H9 (cell line): ENCODE results near the gene MIER2. TPM values are rescaled to one million over a fixed set of nuclear protein-coding genes. Genes with fewer than 3 reads are reported as not detected.

Source experiments
- DNase-seq: peaks from one replicate; pipeline ENCODE4 v3.0.0-alpha.2; 2017
- H2AFZ ChIP-seq: one replicate; pipeline ENCODE4 v1.6.1; 2013; ENCODE audit warnings: mild to moderate bottlenecking, low read length, control low read depth, moderate library complexity
- H2AK5ac ChIP-seq: 2 replicates; pipeline ENCODE4 v1.6.1; 2013; ENCODE audit warnings: low read length, control low read depth, mixed read lengths; ENCODE audit not compliant: insufficient read length
- H2BK120ac ChIP-seq: one replicate; pipeline ENCODE4 v1.6.1; 2013; ENCODE audit warnings: low read depth, mild to moderate bottlenecking, low read length, control low read depth, inconsistent platforms; ENCODE audit not compliant: poor library complexity, severe bottlenecking
- H2BK12ac ChIP-seq: 2 replicates; pipeline ENCODE4 v1.6.1; 2013; ENCODE audit warnings: low read length, control low read depth, mixed read lengths, low read depth; ENCODE audit not compliant: insufficient read length
- H2BK15ac ChIP-seq: 2 replicates; pipeline ENCODE4 v1.6.1; 2013; ENCODE audit warnings: low read depth, low read length, control low read depth
- H2BK20ac ChIP-seq: one replicate; pipeline ENCODE4 v1.6.1; 2013; ENCODE audit warnings: low read depth, mild to moderate bottlenecking, low read length, control low read depth, inconsistent platforms; ENCODE audit not compliant: poor library complexity, severe bottlenecking
- H2BK5ac ChIP-seq: 2 replicates; pipeline ENCODE4 v1.6.1; 2013; ENCODE audit warnings: low read length, control low read depth, mixed read lengths; ENCODE audit not compliant: insufficient read length
- H3K14ac ChIP-seq: 2 replicates; pipeline ENCODE4 v1.6.1; 2013; ENCODE audit warnings: low read length, control low read depth; ENCODE audit not compliant: insufficient read depth
- H3K18ac ChIP-seq: 2 replicates; pipeline ENCODE4 v1.6.1; 2013; ENCODE audit warnings: low read depth, mild to moderate bottlenecking, mixed read lengths, low read length, control low read depth; ENCODE audit not compliant: insufficient read length
- H3K23ac ChIP-seq: 2 replicates; pipeline ENCODE4 v1.6.1; 2013; ENCODE audit warnings: low read length, control low read depth, mixed read lengths, low read depth; ENCODE audit not compliant: insufficient read length
- H3K23me2 ChIP-seq: 2 replicates; pipeline ENCODE4 v1.6.1; 2013; ENCODE audit warnings: low read depth, mild to moderate bottlenecking, mixed read lengths, low read length, control low read depth; ENCODE audit not compliant: insufficient read length, poor library complexity, severe bottlenecking
- H3K27ac ChIP-seq: 2 replicates; pipeline ENCODE4 v1.5.1; 2013; ENCODE audit warnings: low read length, control low read depth, mixed read lengths, low read depth; ENCODE audit not compliant: insufficient read length
- H3K27me3 ChIP-seq: 2 replicates; pipeline ENCODE4 v1.6.1; 2013; ENCODE audit warnings: low read length, control low read depth, inconsistent platforms; ENCODE audit not compliant: insufficient read depth
- H3K4ac ChIP-seq: 2 replicates; pipeline ENCODE4 v1.6.1; 2013; ENCODE audit warnings: low read depth, mild to moderate bottlenecking, control low read depth, inconsistent platforms, low read length, moderate library complexity
- H3K4me1 ChIP-seq: 2 replicates; pipeline ENCODE4 v1.6.1; 2013; ENCODE audit warnings: low read length, control low read depth, inconsistent platforms; ENCODE audit not compliant: insufficient read depth
- H3K4me2 ChIP-seq: 2 replicates; pipeline ENCODE4 v1.6.1; 2013; ENCODE audit warnings: low read length, control low read depth, mixed read lengths; ENCODE audit not compliant: insufficient read length, insufficient read depth
- H3K56ac ChIP-seq: 2 replicates; pipeline ENCODE4 v1.6.1; 2013; ENCODE audit warnings: low read depth, mild to moderate bottlenecking, mixed read lengths, low read length, control low read depth; ENCODE audit not compliant: insufficient read length
- H3K79me1 ChIP-seq: 2 replicates; pipeline ENCODE4 v1.6.1; 2013; ENCODE audit warnings: low read depth, mild to moderate bottlenecking, moderate library complexity, low read length, control low read depth, inconsistent platforms; ENCODE audit not compliant: insufficient read depth, poor library complexity, severe bottlenecking
- H3K79me2 ChIP-seq: 2 replicates; pipeline ENCODE4 v1.6.1; 2013; ENCODE audit warnings: low read length, control low read depth, inconsistent platforms; ENCODE audit not compliant: insufficient read depth
- H3K9ac ChIP-seq: 2 replicates; pipeline ENCODE4 v1.6.1; 2013; ENCODE audit warnings: low read length, control low read depth, mixed read lengths; ENCODE audit not compliant: insufficient read length; ENCODE audit errors: extremely low read depth
- H3K9me3 ChIP-seq: one replicate; pipeline ENCODE4 v1.6.1; 2013; ENCODE audit warnings: low read depth, low read length, inconsistent platforms; ENCODE audit not compliant: control insufficient read depth
- H3T11ph ChIP-seq: one replicate; pipeline ENCODE4 v1.6.1; 2013; ENCODE audit warnings: mild to moderate bottlenecking, low read length, control low read depth, inconsistent platforms
- H4K20me1 ChIP-seq: one replicate; pipeline ENCODE4 v1.6.1; 2013; ENCODE audit not compliant: control insufficient read depth, insufficient read length, insufficient read depth
- H4K5ac ChIP-seq: 2 replicates; pipeline ENCODE4 v1.6.1; 2013; ENCODE audit warnings: low read depth, mild to moderate bottlenecking, mixed read lengths, low read length, control low read depth; ENCODE audit not compliant: insufficient read length
- H4K8ac ChIP-seq: replicated peaks from 2 replicates; pipeline ENCODE4 v1.6.1; 2013; ENCODE audit warnings: low read length, control low read depth, mixed read lengths, low read depth; ENCODE audit not compliant: insufficient read length
- H4K91ac ChIP-seq: 2 replicates; pipeline ENCODE4 v1.6.1; 2013; ENCODE audit warnings: low read depth, mild to moderate bottlenecking, moderate library complexity, mixed read lengths, low read length, control low read depth; ENCODE audit not compliant: insufficient read length
- H3K27ac Mint-ChIP-seq, 3 experiments: 2 replicates in 2 of 3; 3 replicates in 1 of 3; pipeline ENCODE4 v1.8.0; 2020 to 2021; ENCODE audit warnings: mixed read lengths in 3 of 3, mild to moderate bottlenecking in 1 of 3, moderate library complexity in 1 of 3
- H3K27me3 Mint-ChIP-seq: 2 replicates; pipeline ENCODE4 v1.8.0; 2021; ENCODE audit warnings: low read depth, mild to moderate bottlenecking, moderate library complexity, mixed read lengths
- H3K36me3 Mint-ChIP-seq, 3 experiments: 2 replicates in 2 of 3; 3 replicates in 1 of 3; pipeline ENCODE4 v1.8.0; 2020 to 2021; ENCODE audit warnings: low read depth in 3 of 3, mixed read lengths in 3 of 3; ENCODE audit not compliant: insufficient read depth in 1 of 3
- H3K4me1 Mint-ChIP-seq, 2 experiments: 2 replicates each; pipeline ENCODE4 v1.8.0; 2020; ENCODE audit warnings: mixed read lengths in 2 of 2
- H3K4me3 Mint-ChIP-seq, 2 experiments: 2 replicates in 1 of 2; 3 replicates in 1 of 2; pipeline ENCODE4 v1.8.0; 2020 to 2021; ENCODE audit warnings: mild to moderate bottlenecking in 2 of 2, mixed read lengths in 2 of 2, moderate library complexity in 1 of 2
- H3K9me3 Mint-ChIP-seq, 2 experiments: 2 replicates in 1 of 2; 3 replicates in 1 of 2; pipeline ENCODE4 v1.8.0; 2020; ENCODE audit warnings: mild to moderate bottlenecking in 2 of 2, mixed read lengths in 2 of 2, moderate library complexity in 1 of 2
- WGBS: extraction: QIAGEN DNeasy Blood & Tissue Kit; methylation state at CpG from one replicate; pipeline ENCODE4 v1.1.7; 2013; ENCODE audit warnings: missing lambda C conversion rate, low lambda C conversion rate, mixed read lengths; ENCODE audit not compliant: insufficient read length; ENCODE audit errors: extremely low coverage; 5-methylcytosine and 5-hydroxymethylcytosine counted together
- total RNA-seq: library from RNA; stranded (reverse); gene quantifications from 2 replicates; pipeline ENCODE4 v1.2.1, GENCODE V29; 2021
- TF ChIP-seq, protein P1 (sequence below): fragments of 200-600 bp; sonication (generic); conservative IDR thresholded peaks from 3 replicates; pipeline ENCODE4 v1.8.0; 2021; ENCODE audit warnings: antibody characterized with exemption, mild to moderate bottlenecking

The MIER2 gene
- total RNA-seq, 1 experiment from 2014 or later = 60.5 TPM

DNA sequence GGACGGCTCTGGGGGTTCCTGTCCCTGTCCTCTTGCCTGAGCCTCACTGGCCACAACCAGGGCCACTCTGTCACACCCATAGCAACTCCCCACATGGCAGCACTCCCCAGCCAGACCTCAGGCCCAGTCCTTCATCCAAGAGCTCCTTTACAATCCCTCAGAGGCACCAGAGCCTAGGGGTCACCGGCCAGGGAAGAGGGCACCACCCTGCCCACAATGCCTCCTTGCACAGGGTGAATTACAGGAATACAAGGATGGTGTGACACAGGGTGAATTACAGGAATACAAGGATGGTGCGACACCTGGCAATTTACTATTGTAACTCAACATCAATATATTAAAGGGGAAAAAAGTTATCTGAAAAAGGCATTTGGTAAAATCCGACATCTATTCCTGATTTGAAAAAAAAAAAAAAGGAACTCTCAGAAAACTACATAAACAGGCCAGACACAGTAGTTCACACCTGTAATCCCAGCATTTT lies 16.5 kb downstream of the MIER2 start:
- H3K4me2 ChIP-seq = no peak overlapping the region
- no peak overlapping the region for H3K23ac ChIP-seq
- Mint-ChIP-seq H3K9me3 (peaks cover 6 to 10% of the 10 kb centered on the region in 2 experiments; a peak in 4 of 5 replicates), H3K36me3 (peaks cover 49 to 62% (median 58%) of the 10 kb centered on the region in 3 experiments), H3K27me3 (no peaks in the 10 kb centered on the region), H3K27ac (no peak overlapping the region), H3K4me3 (no peak overlapping the region), H3K4me1 (no peaks in the 10 kb centered on the region)
- H3K27me3 ChIP-seq = no peaks in the 10 kb centered on the region
- H3T11ph ChIP-seq = no peak overlapping the region
- DNase-seq = no peak
- no peaks in the 10 kb centered on the region for H3K9me3 ChIP-seq
- no peak overlapping the region for H3K27ac ChIP-seq
- no peaks in the 10 kb centered on the region; the same call in 1 of the 2 replicates for H3K79me2 ChIP-seq
- H3K56ac ChIP-seq = no peak overlapping the region
- H3K79me1 ChIP-seq = peaks cover 8% of the 10 kb centered on the region
- no peaks in the 10 kb centered on the region for H3K23me2 ChIP-seq
- H2BK15ac ChIP-seq = no peak overlapping the region
- no peak overlapping the region for H4K8ac ChIP-seq
- no peak overlapping the region for H3K18ac ChIP-seq
- no peaks in the 10 kb centered on the region for H3K4me1 ChIP-seq
- no peak overlapping the region for H3K9ac ChIP-seq
- H4K5ac ChIP-seq = no peak overlapping the region
- no peak overlapping the region for H2BK12ac ChIP-seq
- H4K91ac ChIP-seq = no peak overlapping the region
- no peak overlapping the region for H2BK5ac ChIP-seq
- H2AFZ ChIP-seq = no peak overlapping the region
- H3K4ac ChIP-seq = no peak overlapping the region
- TF ChIP-seq, protein P1, sequence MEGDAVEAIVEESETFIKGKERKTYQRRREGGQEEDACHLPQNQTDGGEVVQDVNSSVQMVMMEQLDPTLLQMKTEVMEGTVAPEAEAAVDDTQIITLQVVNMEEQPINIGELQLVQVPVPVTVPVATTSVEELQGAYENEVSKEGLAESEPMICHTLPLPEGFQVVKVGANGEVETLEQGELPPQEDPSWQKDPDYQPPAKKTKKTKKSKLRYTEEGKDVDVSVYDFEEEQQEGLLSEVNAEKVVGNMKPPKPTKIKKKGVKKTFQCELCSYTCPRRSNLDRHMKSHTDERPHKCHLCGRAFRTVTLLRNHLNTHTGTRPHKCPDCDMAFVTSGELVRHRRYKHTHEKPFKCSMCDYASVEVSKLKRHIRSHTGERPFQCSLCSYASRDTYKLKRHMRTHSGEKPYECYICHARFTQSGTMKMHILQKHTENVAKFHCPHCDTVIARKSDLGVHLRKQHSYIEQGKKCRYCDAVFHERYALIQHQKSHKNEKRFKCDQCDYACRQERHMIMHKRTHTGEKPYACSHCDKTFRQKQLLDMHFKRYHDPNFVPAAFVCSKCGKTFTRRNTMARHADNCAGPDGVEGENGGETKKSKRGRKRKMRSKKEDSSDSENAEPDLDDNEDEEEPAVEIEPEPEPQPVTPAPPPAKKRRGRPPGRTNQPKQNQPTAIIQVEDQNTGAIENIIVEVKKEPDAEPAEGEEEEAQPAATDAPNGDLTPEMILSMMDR = no peak
- H4K20me1 ChIP-seq = no peaks in the 10 kb centered on the region
- no CpG with 5 or more reads among the region's 4 CpGs for WGBS
- H2BK20ac ChIP-seq = no peak overlapping the region
- H2BK120ac ChIP-seq = no peak overlapping the region
- H3K14ac ChIP-seq = no peak overlapping the region
- H2AK5ac ChIP-seq = no peak overlapping the region
